ENCODE data around the gene DVL2. TPM values are rescaled to one million over a fixed set of nuclear protein-coding genes. Genes with fewer than 3 reads are reported as not detected.

DVL2 gene
- total and polyA plus RNA-seq, 8 donors = 36.9 to 59.7 (median 52.3) TPM

DNA sequence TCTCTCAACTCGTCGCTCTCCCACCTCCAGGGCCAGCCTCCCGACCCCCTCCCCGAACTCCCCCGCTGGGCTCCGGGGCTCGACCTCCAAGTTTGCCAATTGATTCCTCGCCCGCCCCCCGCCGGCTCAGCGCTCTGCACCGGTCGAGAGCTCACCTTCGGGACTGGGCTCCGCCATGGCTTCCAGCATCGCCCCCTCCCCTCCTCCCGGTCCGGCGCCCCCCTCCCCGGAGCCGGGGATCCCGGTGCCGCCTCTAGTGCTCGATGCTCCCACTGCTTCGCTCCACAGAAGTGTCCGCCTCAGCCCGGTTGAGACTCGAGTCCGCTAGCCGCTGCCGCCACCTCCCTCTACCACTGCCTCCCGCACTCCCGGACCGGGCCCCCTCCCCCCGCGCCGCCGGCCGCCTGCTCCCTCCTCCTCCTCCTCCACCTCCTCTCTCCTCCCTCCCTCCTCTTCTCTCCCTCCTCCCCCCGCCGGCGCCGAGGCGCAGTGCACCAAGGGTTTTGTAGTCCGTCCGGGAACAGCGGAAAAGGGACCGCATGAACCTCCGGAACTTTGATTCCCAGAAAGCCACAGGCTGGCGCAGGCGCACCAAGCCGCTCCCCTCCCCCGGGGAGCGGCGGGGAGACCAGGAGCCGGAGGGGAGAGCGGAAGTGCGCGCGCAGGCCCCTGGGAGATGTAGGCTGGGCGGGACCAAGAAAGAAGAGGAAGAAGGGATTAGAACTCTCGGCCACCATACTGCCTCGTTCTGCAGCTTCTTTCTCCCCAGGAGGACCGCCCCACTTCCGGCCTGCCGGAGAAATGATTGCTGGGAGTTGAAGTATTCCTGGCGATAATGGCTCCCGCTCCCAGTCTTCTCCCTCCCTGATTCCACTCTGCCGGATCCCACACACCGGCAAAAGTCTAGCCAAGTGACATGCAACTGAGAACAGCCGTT, 5.0 kb upstream of the DVL2 start, which contains the start of gene PHF23:
Gene PHF23, minus strand, starts transcription at position 367 of the 937 bp plus-strand sequence. Its CDS starts 178 bp downstream, at position 189.
- peaks cover 24 to 64% of the 10 kb centered on the region in 2 donors for H3K4me1 ChIP-seq
- peaks cover 0 to 45% of the 10 kb centered on the region in 2 donors for H3K36me3 ChIP-seq
- TF ChIP-seq, protein P1, sequence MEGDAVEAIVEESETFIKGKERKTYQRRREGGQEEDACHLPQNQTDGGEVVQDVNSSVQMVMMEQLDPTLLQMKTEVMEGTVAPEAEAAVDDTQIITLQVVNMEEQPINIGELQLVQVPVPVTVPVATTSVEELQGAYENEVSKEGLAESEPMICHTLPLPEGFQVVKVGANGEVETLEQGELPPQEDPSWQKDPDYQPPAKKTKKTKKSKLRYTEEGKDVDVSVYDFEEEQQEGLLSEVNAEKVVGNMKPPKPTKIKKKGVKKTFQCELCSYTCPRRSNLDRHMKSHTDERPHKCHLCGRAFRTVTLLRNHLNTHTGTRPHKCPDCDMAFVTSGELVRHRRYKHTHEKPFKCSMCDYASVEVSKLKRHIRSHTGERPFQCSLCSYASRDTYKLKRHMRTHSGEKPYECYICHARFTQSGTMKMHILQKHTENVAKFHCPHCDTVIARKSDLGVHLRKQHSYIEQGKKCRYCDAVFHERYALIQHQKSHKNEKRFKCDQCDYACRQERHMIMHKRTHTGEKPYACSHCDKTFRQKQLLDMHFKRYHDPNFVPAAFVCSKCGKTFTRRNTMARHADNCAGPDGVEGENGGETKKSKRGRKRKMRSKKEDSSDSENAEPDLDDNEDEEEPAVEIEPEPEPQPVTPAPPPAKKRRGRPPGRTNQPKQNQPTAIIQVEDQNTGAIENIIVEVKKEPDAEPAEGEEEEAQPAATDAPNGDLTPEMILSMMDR (IDR thresholded peaks at IDR 0.05) = peak in 1 of 2 donors; percentile 35
- ATAC-seq (peak; percentile 76), DNase-seq (peak; percentile 99 to 100 (median 100))
- H3K4me3 ChIP-seq = peak within 1 kb of the TSS; percentile 86 to 99
- no peaks in the 10 kb centered on the region for H3K9me3 ChIP-seq
- H3K27me3 ChIP-seq = no peaks in the 10 kb centered on the region
- intact Hi-C loops (cut with DNase I) = no loop called here
- peak within 1 kb of the TSS; percentile 89 to 96 for H3K27ac ChIP-seq

DNA sequence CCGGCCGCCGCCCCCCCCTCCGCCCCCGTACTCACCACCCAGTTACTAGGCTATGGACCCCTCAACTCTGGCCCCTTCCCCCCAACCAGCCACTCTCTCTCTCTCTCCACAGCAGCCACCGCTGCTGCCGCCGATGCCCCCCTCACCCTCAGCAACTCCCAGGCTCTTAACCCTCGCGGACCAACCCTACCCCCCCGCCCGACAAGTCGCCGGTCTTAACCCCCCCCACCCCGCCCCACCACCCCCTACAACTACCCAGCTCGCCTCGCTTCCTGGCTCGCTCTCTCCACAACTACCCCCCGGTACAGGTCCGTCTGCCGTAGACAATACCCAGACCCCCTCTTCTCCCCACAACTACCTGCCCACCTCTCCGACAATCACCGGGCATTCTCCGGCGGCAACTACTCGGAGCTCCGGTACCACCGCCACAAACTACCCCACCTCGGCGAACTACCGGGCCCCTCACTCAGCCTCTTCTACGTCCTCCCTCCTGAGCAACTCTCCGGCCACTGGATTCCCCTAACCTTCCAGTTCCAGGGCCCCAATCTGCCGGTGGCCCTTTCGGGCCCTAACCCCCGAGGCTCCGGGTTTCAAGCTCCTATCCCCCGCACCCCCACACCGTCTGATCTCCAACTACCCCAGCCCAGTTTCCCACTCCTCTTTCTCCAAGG, 4.2 kb upstream of the DVL2 start:
- DNase-seq = peak in 2 of 4 donors; percentile 55 to 73
- ATAC-seq = no peak
- no peaks in the 10 kb centered on the region for H3K9me3 ChIP-seq
- peak overlapping the region; percentile 89 to 96 for H3K27ac ChIP-seq
- peaks cover 0 to 37% of the 10 kb centered on the region in 2 donors for H3K36me3 ChIP-seq
- intact Hi-C loops (cut with DNase I) = no loop called here
- TF ChIP-seq, protein P1 (IDR thresholded peaks at IDR 0.05) = no peak
- peaks cover 24 to 61% of the 10 kb centered on the region in 2 donors for H3K4me1 ChIP-seq
- H3K27me3 ChIP-seq = no peaks in the 10 kb centered on the region
- H3K4me3 ChIP-seq = peak overlapping the region; percentile 86 to 99

DNA sequence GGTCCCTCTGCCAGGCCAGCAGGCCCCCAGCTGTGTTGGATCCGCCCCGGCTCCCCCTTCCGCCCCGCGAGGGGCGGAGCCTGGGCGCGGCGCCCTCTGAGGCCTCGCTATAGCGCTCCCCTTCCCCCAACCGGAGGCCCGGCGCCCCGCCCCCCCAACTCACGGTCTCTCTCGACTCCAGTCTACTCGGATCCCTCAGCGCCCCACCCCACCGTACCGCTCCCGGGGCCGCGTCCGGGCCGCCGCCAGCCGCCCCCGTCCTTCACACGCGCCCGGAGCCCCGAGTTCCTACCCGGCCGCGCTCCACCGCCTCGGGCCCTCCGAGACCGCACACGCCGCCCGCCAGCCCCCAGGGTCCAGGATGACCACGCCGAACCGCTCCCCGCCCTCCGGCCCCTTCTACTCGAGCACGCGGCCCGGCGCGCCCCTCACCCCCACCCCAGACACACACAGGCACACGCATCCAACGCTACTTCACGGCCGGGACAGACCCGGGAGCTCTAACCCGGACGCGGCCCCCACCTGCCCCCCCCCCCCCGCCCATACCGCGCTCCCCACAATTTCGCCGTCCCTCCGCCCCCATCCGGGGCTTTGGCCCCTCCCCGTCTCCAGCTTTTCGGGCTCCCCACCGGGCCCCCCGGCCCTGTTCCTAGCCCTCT, 3.6 kb upstream of the DVL2 start:
- Histone ChIP-seq H3K4me3 (peak overlapping the region; percentile 86 to 99), H3K27me3 (no peaks in the 10 kb centered on the region), H3K4me1 (peaks cover 24 to 63% of the 10 kb centered on the region in 2 donors), H3K27ac (peak overlapping the region; percentile 89 to 96), H3K9me3 (no peaks in the 10 kb centered on the region), H3K36me3 (peaks cover 0 to 37% of the 10 kb centered on the region in 2 donors)
- ATAC-seq = peak; percentile 15
- intact Hi-C loops (cut with DNase I) = no loop called here
- peak in 3 of 4 donors; percentile 82 to 94 (median 90) for DNase-seq
- TF ChIP-seq, protein P1 (IDR thresholded peaks at IDR 0.05) = no peak

- TF ChIP-seq, protein P1 (IDR thresholded peaks at IDR 0.05) = no peak
- H3K27ac ChIP-seq = peak overlapping the region; percentile 89 to 96
- peaks cover 30 to 68% of the 10 kb centered on the region in 2 donors for H3K4me1 ChIP-seq
- ATAC-seq = no peak
- peaks cover 0 to 37% of the 10 kb centered on the region in 2 donors for H3K36me3 ChIP-seq
- no peak for DNase-seq
- peak overlapping the region; percentile 86 to 99 for H3K4me3 ChIP-seq
- no peaks in the 10 kb centered on the region for H3K9me3 ChIP-seq
- no peaks in the 10 kb centered on the region for H3K27me3 ChIP-seq
- intact Hi-C loops (cut with DNase I) = no loop called here
Observed at GRCh38 chr17:7237266-7237760, 3.0 kb upstream of the DVL2 start.

All from left lung (tissue), 10 donors.